ENCODE data around the gene SCYGR8. TPM values are rescaled to one million over a fixed set of nuclear protein-coding genes. Genes with fewer than 3 reads are reported as not detected.
"Not testable (repeated sequence)": the region's sequence is repeated elsewhere in the genome, so short reads cannot be mapped to it uniquely, and the experiment has no call there.

SCYGR8 gene
- total and polyA plus RNA-seq, 2 donors (not counting 3 experiments of a cell fraction or from before 2014, with no cell fraction given), result not detected

DNA sequence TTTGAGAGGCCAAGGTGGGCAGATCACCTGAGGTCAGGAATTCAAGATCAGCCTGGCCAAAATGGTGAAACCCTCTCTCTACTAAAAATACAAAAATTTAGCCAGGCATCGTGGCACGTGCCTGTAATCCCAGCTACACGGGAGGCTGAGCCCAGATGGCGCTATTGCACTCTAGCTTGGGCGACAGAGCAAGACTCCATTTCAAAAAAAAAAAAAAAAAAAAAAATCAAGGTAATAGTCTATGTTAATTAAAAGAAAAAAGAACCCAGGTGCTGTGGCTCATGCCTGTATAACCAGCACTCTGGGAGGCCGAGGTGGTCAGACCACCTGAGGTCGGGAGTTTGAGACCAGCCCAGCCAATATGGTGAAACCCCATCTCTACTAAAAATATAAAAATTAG lies 5.0 kb upstream of the SCYGR8 start:
- H3K9ac ChIP-seq (replicated peaks; ENCODE audit: extremely low read depth, insufficient read depth, low read length); H3K27me3 ChIP-seq (ENCODE audit: control insufficient read depth in 2 of 2, insufficient read depth in 2 of 2, low read length in 2 of 2); H2AFZ ChIP-seq (ENCODE audit: low read depth, low read length); H3K79me2 ChIP-seq (ENCODE audit: control insufficient read depth, insufficient read depth, low read length); H3K4me2 ChIP-seq (ENCODE audit: insufficient read depth, low read length); dilution Hi-C loops (cut with MboI; ENCODE audit: extremely low pct_ligation_motif_present, low sequenced_read_pairs); DNase-seq (ENCODE audit: low read depth, low spot score); H4K20me1 ChIP-seq (replicated peaks; ENCODE audit: control insufficient read depth, extremely low read depth, insufficient read depth, low read length); H3K27ac ChIP-seq (ENCODE audit: insufficient read depth, low read depth, low read length); H3K4me3 ChIP-seq (replicated peaks in 1 of 3; ENCODE audit: insufficient read depth in 1 of 3, low read depth in 1 of 3, low read length in 3 of 3); FAIRE-seq; H3K36me3 ChIP-seq (ENCODE audit: control insufficient read depth in 2 of 2, extremely low read depth in 1 of 2, insufficient read depth in 2 of 2, low read length in 2 of 2); H3K4me1 ChIP-seq (ENCODE audit: control insufficient read depth, extremely low read depth, insufficient read depth, low read length); H3K9me3 ChIP-seq (replicated peaks; ENCODE audit: control insufficient read depth, insufficient read depth, low read length); POLR2A ChIA-PET; BruUV-seq (replicated peaks); H3K9me1 ChIP-seq (replicated peaks; ENCODE audit: control insufficient read depth, extremely low read depth, insufficient read depth, low read length): not testable (repeated sequence)
- intact Hi-C loops (cut with micrococcal nuclease), result loop anchor here (2.0 kb wide), 1 partner anchor 26 kb away; no protein-coding TSS in a partner anchor
- TF ChIP-seq, protein P1, sequence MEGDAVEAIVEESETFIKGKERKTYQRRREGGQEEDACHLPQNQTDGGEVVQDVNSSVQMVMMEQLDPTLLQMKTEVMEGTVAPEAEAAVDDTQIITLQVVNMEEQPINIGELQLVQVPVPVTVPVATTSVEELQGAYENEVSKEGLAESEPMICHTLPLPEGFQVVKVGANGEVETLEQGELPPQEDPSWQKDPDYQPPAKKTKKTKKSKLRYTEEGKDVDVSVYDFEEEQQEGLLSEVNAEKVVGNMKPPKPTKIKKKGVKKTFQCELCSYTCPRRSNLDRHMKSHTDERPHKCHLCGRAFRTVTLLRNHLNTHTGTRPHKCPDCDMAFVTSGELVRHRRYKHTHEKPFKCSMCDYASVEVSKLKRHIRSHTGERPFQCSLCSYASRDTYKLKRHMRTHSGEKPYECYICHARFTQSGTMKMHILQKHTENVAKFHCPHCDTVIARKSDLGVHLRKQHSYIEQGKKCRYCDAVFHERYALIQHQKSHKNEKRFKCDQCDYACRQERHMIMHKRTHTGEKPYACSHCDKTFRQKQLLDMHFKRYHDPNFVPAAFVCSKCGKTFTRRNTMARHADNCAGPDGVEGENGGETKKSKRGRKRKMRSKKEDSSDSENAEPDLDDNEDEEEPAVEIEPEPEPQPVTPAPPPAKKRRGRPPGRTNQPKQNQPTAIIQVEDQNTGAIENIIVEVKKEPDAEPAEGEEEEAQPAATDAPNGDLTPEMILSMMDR (IDR thresholded peaks at IDR 0.05; ENCODE audit: extremely low read depth in 1 of 2, insufficient read depth in 1 of 2, low read depth in 1 of 2, low read length in 2 of 2), result peak in 1 of 2 donors; percentile 29
- CTCF ChIA-PET, result interaction anchor here (0.6 to 1.8 kb wide), 8 partner anchors 15 to 1535 kb away, joined by 3 to 15 read pairs (median 5); no protein-coding TSS in a partner anchor

DNA sequence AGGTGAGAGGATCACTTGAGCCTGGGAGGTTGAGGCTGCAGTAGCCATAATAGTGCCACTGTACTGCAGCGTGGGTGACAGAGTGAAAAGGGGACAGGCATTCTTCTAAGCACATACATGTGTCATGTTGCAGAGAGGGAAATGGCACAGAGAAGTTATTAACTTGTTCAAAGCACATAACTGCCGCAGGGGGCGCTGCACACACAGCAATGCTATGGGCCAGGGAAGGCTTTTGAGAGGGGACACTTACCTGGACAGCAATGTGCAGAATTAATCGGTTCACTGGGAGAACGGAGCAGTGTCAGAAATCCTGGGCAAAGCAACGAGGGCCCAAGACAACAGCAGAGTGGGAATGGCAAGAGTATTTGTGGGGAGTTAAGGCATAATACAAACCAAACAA lies 2.4 kb downstream of the SCYGR8 start:
- ChIA-PET POLR2A (no interaction called here), CTCF (no interaction called here)
- H2AFZ ChIP-seq (ENCODE audit: low read depth, low read length), result no peak overlapping the region
- BruUV-seq (replicated peaks), result no TSS peak
- no peak overlapping the region for H3K4me2 ChIP-seq (ENCODE audit: insufficient read depth, low read length)
- H3K9me3 ChIP-seq (replicated peaks; ENCODE audit: control insufficient read depth, insufficient read depth, low read length), result no peaks in the 10 kb centered on the region
- TF ChIP-seq, protein P1 (IDR thresholded peaks at IDR 0.05; ENCODE audit: extremely low read depth in 1 of 2, insufficient read depth in 1 of 2, low read depth in 1 of 2, low read length in 2 of 2), result peak; percentile 39 to 43
- TF ChIP-seq, protein P2, sequence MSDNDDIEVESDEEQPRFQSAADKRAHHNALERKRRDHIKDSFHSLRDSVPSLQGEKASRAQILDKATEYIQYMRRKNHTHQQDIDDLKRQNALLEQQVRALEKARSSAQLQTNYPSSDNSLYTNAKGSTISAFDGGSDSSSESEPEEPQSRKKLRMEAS (IDR thresholded peaks at IDR 0.05; ENCODE audit: insufficient read depth, insufficient read length), result no peak
- no peak for TF ChIP-seq FOS (IDR thresholded peaks at IDR 0.05; ENCODE audit: borderline replicate concordance, insufficient read depth, low read length)
- DNase-seq (ENCODE audit: low read depth, low spot score) (peak; percentile 9), FAIRE-seq (no peak)
- H3K4me1 ChIP-seq (ENCODE audit: control insufficient read depth, extremely low read depth, insufficient read depth, low read length), result no peaks in the 10 kb centered on the region
- dilution Hi-C loops (cut with MboI; ENCODE audit: extremely low pct_ligation_motif_present, low sequenced_read_pairs) (no loop called here), intact Hi-C loops (cut with micrococcal nuclease) (no loop called here)
- no peaks in the 10 kb centered on the region for H3K36me3 ChIP-seq (ENCODE audit: control insufficient read depth in 2 of 2, extremely low read depth in 1 of 2, insufficient read depth in 2 of 2, low read length in 2 of 2)
- no peaks in the 10 kb centered on the region for H4K20me1 ChIP-seq (replicated peaks; ENCODE audit: control insufficient read depth, extremely low read depth, insufficient read depth, low read length)
- no peak overlapping the region for H3K4me3 ChIP-seq (replicated peaks in 1 of 3; ENCODE audit: insufficient read depth in 1 of 3, low read depth in 1 of 3, low read length in 3 of 3)
- no peaks in the 10 kb centered on the region for H3K27me3 ChIP-seq (ENCODE audit: control insufficient read depth in 2 of 2, insufficient read depth in 2 of 2, low read length in 2 of 2)
- H3K9me1 ChIP-seq (replicated peaks; ENCODE audit: control insufficient read depth, extremely low read depth, insufficient read depth, low read length), result no peaks in the 10 kb centered on the region
- H3K27ac ChIP-seq (ENCODE audit: insufficient read depth, low read depth, low read length), result no peak overlapping the region
- no peaks in the 10 kb centered on the region for H3K79me2 ChIP-seq (ENCODE audit: control insufficient read depth, insufficient read depth, low read length)
- no peak overlapping the region for H3K9ac ChIP-seq (replicated peaks; ENCODE audit: extremely low read depth, insufficient read depth, low read length)

DNA sequence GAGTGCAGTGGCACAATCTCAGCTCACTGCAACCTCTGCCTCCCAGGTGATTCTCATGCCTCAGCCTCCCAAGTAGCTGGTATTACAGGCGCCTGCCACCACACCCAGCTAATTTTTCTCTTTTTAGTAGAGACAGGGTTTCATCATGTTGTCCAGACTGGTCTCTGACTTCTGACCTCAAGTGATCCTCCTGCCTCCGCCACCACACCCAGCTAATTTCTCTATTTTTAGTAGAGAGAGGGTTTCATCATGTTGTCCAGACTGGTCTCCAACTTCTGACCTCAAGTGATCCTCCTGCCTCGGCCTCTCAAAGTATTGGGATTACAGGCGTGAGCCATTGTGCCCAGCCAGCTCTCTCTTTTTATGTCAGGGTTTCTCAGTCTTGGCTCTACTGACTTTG lies 10.6 kb downstream of the SCYGR8 start:
- dilution Hi-C loops (cut with MboI; ENCODE audit: extremely low pct_ligation_motif_present, low sequenced_read_pairs); H3K9ac ChIP-seq (replicated peaks; ENCODE audit: extremely low read depth, insufficient read depth, low read length); H2AFZ ChIP-seq (ENCODE audit: low read depth, low read length); H3K4me2 ChIP-seq (ENCODE audit: insufficient read depth, low read length); H3K27ac ChIP-seq (ENCODE audit: insufficient read depth, low read depth, low read length); H3K9me3 ChIP-seq (replicated peaks; ENCODE audit: control insufficient read depth, insufficient read depth, low read length); DNase-seq (ENCODE audit: low read depth, low spot score); H3K36me3 ChIP-seq (ENCODE audit: control insufficient read depth in 2 of 2, extremely low read depth in 1 of 2, insufficient read depth in 2 of 2, low read length in 2 of 2); H3K9me1 ChIP-seq (replicated peaks; ENCODE audit: control insufficient read depth, extremely low read depth, insufficient read depth, low read length); POLR2A ChIA-PET; H3K4me3 ChIP-seq (replicated peaks in 1 of 3; ENCODE audit: insufficient read depth in 1 of 3, low read depth in 1 of 3, low read length in 3 of 3); FAIRE-seq; BruUV-seq (replicated peaks); H3K27me3 ChIP-seq (ENCODE audit: control insufficient read depth in 2 of 2, insufficient read depth in 2 of 2, low read length in 2 of 2); H3K4me1 ChIP-seq (ENCODE audit: control insufficient read depth, extremely low read depth, insufficient read depth, low read length); H3K79me2 ChIP-seq (ENCODE audit: control insufficient read depth, insufficient read depth, low read length); intact Hi-C loops (cut with micrococcal nuclease); H4K20me1 ChIP-seq (replicated peaks; ENCODE audit: control insufficient read depth, extremely low read depth, insufficient read depth, low read length): not testable (repeated sequence)
- CTCF ChIA-PET, result interaction anchor here (0.8 to 1.3 kb wide), 6 partner anchors 10 to 387 kb away, joined by 3 to 7 read pairs (median 4); no protein-coding TSS in a partner anchor

Data from endothelial cell of umbilical vein (primary cell).